WTC11 (cell line): ENCODE measurements around the gene LRRC23. TPM values are rescaled to one million over a fixed set of nuclear protein-coding genes. Genes with fewer than 3 reads are reported as not detected.
A peak's percentile ranks its signal among the peaks of the same experiment; 100 is the strongest.

Source experiments
- ATAC-seq: fragments of 200-7000 bp; cut with Tn5 transposase; 2 replicates; pipeline ENCODE4 v1.10.0; 2021; ENCODE audit warnings: mild to moderate bottlenecking, moderate library complexity
- CTCF ChIA-PET: fragments of 300-600 bp; sonication (Branson Sonifier 250); formaldehyde crosslinking; loops from one replicate; lab custom pipeline; 2021; ENCODE audit warnings: antibody characterized with exemption; lab: Charles Lee
- POLR2A ChIA-PET: fragments of 350-600 bp; sonication (Branson Sonifier 250); formaldehyde crosslinking; loops from one replicate; lab custom pipeline; 2021; ENCODE audit warnings: antibody characterized with exemption; lab: Charles Lee
- DNase-seq: peaks from one replicate; pipeline ENCODE4 v3.0.0; 2021; ENCODE audit warnings: low spot score
- H3K27ac Mint-ChIP-seq: 2 replicates; pipeline ENCODE4 v1.8.0; 2021; ENCODE audit warnings: mixed read lengths
- H3K27me3 Mint-ChIP-seq: 2 replicates; pipeline ENCODE4 v1.8.0; 2021; ENCODE audit warnings: low read depth, mild to moderate bottlenecking, moderate library complexity, mixed read lengths
- H3K36me3 Mint-ChIP-seq: 2 replicates; pipeline ENCODE4 v1.8.0; 2021; ENCODE audit warnings: mixed read lengths
- H3K4me1 Mint-ChIP-seq: 2 replicates; pipeline ENCODE4 v1.8.0; 2022; ENCODE audit warnings: mixed read lengths
- H3K4me3 Mint-ChIP-seq: 2 replicates; pipeline ENCODE4 v1.8.0; 2021; ENCODE audit warnings: mild to moderate bottlenecking, moderate library complexity, mixed read lengths
- H3K9me3 Mint-ChIP-seq: 2 replicates; pipeline ENCODE4 v1.8.0; 2021; ENCODE audit warnings: mixed read lengths
- ATF6 ChIP-seq: sonication (generic); formaldehyde crosslinking; IDR thresholded peaks from 2 replicates; pipeline ENCODE4 v1.8.1; 2023; ENCODE audit warnings: mild to moderate bottlenecking, missing genetic modification reagents
- CREM ChIP-seq: sonication (generic); formaldehyde crosslinking; IDR thresholded peaks from 2 replicates; pipeline ENCODE4 v1.8.1; 2022; ENCODE audit warnings: mild to moderate bottlenecking, missing genetic modification reagents, moderate library complexity
- CTCF ChIP-seq: fragments of 200-600 bp; IDR thresholded peaks from 2 replicates; pipeline ENCODE4 v1.8.0; 2022; ENCODE audit warnings: antibody characterized with exemption
- E2F1 ChIP-seq: sonication (generic); formaldehyde crosslinking; IDR thresholded peaks from 2 replicates; pipeline ENCODE4 v1.8.0; 2022; ENCODE audit warnings: mild to moderate bottlenecking, missing genetic modification reagents
- ELF4 ChIP-seq: sonication (generic); formaldehyde crosslinking; IDR thresholded peaks from 2 replicates; pipeline ENCODE4 v1.8.1; 2022; ENCODE audit warnings: low read depth, mild to moderate bottlenecking, moderate library complexity, missing genetic modification reagents
- ESRRA ChIP-seq: sonication (generic); formaldehyde crosslinking; IDR thresholded peaks from 2 replicates; pipeline ENCODE4 v1.8.1; 2022; ENCODE audit warnings: mild to moderate bottlenecking, missing genetic modification reagents, borderline replicate concordance
- KAT7 ChIP-seq: sonication (generic); formaldehyde crosslinking; IDR thresholded peaks from 2 replicates; pipeline ENCODE4 v1.8.1; 2023; ENCODE audit warnings: missing genetic modification reagents, mild to moderate bottlenecking, borderline replicate concordance
- MYBL2 ChIP-seq: sonication (generic); formaldehyde crosslinking; IDR thresholded peaks from 2 replicates; pipeline ENCODE4 v1.8.1; 2023; ENCODE audit warnings: mild to moderate bottlenecking, moderate library complexity, missing genetic modification reagents
- RELA ChIP-seq: sonication (generic); formaldehyde crosslinking; IDR thresholded peaks from 2 replicates; pipeline ENCODE4 v1.8.1; 2022; ENCODE audit warnings: missing genetic modification reagents, mild to moderate bottlenecking, borderline replicate concordance
- RORB ChIP-seq: fragments of 250-450 bp; sonication (Bioruptor Pico); IDR thresholded peaks from 2 replicates; pipeline ENCODE4 v1.9.0; 2021; ENCODE audit warnings: mild to moderate bottlenecking
- SMAD4 ChIP-seq: sonication (generic); formaldehyde crosslinking; IDR thresholded peaks from 2 replicates; pipeline ENCODE4 v1.8.0; 2022; ENCODE audit warnings: mild to moderate bottlenecking, missing genetic modification reagents
- SOX15 ChIP-seq: fragments of 250-450 bp; sonication (Bioruptor Pico); IDR thresholded peaks from 2 replicates; pipeline ENCODE4 v1.9.0; 2021; ENCODE audit warnings: mild to moderate bottlenecking
- ZNF121 ChIP-seq: sonication (generic); formaldehyde crosslinking; IDR thresholded peaks from 2 replicates; pipeline ENCODE4 v1.8.0; 2023; ENCODE audit warnings: missing genetic modification reagents
- ZNF396 ChIP-seq: fragments of 250-450 bp; sonication (Bioruptor Pico); IDR thresholded peaks from 2 replicates; pipeline ENCODE4 v1.8.0; 2021; ENCODE audit warnings: mild to moderate bottlenecking, moderate library complexity, borderline replicate concordance
- ZNF423 ChIP-seq: fragments of 250-450 bp; sonication (Bioruptor Pico); IDR thresholded peaks from 2 replicates; pipeline ENCODE4 v2.1.2; 2022; ENCODE audit warnings: mild to moderate bottlenecking, moderate library complexity
- ZNF532 ChIP-seq: fragments of 250-450 bp; sonication (Bioruptor Pico); IDR thresholded peaks from 2 replicates; pipeline ENCODE4 v1.9.0; 2021; ENCODE audit warnings: mild to moderate bottlenecking, borderline replicate concordance
- total RNA-seq: library from RNA; stranded (reverse); gene quantifications from 3 replicates; pipeline ENCODE4 v1.2.3, GENCODE V29; 2021
- TF ChIP-seq, protein P1 (sequence below): sonication (generic); formaldehyde crosslinking; IDR thresholded peaks from 2 replicates; pipeline ENCODE4 v1.8.1; 2023; ENCODE audit warnings: mild to moderate bottlenecking, missing genetic modification reagents, moderate library complexity
- TF ChIP-seq, protein P2 (sequence below): sonication (generic); formaldehyde crosslinking; IDR thresholded peaks from 2 replicates; pipeline ENCODE4 v1.8.0; 2022; ENCODE audit warnings: mild to moderate bottlenecking, missing genetic modification reagents
- TF ChIP-seq, protein P3 (sequence below): sonication (generic); formaldehyde crosslinking; IDR thresholded peaks from 2 replicates; pipeline ENCODE4 v1.8.1; 2022; ENCODE audit warnings: low read depth, mild to moderate bottlenecking, moderate library complexity, missing genetic modification reagents, borderline replicate concordance

LRRC23 gene
- total RNA-seq, 1 experiment from 2014 or later = 3.1 TPM

DNA sequence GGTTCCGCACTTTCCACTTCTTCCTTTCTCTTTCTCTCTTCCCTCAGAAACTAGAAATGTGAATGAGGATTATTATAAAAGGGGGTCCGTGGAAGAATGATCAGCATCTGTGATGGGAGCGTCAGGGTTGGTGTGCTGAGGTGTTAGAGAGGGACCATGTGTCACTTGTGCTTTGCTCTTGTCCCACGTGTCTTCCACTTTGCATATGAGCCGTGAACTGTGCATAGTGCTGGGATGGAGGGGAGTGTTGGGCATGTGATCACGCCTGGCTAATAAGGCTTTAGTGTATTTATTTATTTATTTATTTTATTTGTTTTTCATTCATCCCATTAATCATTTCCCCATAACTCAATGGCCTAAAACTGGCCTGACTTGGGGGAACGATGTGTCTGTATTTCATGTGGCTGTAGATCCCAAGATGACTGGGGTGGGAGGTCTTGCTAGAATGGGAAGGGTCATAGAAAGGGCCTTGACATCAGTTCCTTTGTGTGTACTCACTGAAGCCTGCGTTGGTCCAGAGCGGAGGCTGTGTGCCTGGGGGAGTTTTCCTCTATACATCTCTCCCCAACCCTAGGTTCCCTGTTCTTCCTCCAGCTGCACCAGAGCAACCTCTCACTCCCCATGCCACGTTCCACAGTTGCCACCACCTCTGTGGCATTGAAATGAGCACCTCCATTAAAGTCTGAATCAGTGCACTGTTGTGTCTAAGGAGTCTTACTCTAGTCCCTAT lies 18.5 kb downstream of the LRRC23 start:
- no peak for ATAC-seq
- peak overlapping the region; percentile 2; the same call in 1 of the 2 replicates for H3K27ac Mint-ChIP-seq
- peaks cover 43% of the 10 kb centered on the region for H3K4me1 Mint-ChIP-seq
- peaks cover 33% of the 10 kb centered on the region for H3K36me3 Mint-ChIP-seq
- H3K9me3 Mint-ChIP-seq = no peaks in the 10 kb centered on the region
- TF ChIP-seq, protein P1, sequence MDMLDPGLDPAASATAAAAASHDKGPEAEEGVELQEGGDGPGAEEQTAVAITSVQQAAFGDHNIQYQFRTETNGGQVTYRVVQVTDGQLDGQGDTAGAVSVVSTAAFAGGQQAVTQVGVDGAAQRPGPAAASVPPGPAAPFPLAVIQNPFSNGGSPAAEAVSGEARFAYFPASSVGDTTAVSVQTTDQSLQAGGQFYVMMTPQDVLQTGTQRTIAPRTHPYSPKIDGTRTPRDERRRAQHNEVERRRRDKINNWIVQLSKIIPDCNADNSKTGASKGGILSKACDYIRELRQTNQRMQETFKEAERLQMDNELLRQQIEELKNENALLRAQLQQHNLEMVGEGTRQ = no peak
- TF ChIP-seq, protein P2, sequence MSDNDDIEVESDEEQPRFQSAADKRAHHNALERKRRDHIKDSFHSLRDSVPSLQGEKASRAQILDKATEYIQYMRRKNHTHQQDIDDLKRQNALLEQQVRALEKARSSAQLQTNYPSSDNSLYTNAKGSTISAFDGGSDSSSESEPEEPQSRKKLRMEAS (CRISPR knock-in tag) = no peak
- TF ChIP-seq ELF4 (CRISPR knock-in tag) (no peak), ESRRA (no peak), E2F1 (CRISPR knock-in tag) (no peak)
- TF ChIP-seq, all 79 proteins: peak for 0
- ChIA-PET POLR2A (interaction anchor here (3.9 to 4.2 kb wide), 2 partner anchors 21 to 51 kb away, joined by 33 to 66 read pairs; partner anchors contain the start of genes C12orf57, RNU7-1 and SPSB2), CTCF (interaction anchor here (1.0 to 7.0 kb wide), 8 partner anchors 10 to 56 kb away, joined by 4 to 93 read pairs (median 44); partner anchors contain the start of genes C12orf57, LRRC23, RNU7-1 and SPSB2)
- Mint-ChIP-seq H3K4me3 (no peak overlapping the region), H3K27me3 (no peaks in the 10 kb centered on the region)
- DNase-seq = no peak

GRCh38 chr12:6923851-6924250 lies 19.2 kb downstream of the LRRC23 start:
- H3K9me3 Mint-ChIP-seq = no peaks in the 10 kb centered on the region
- ChIA-PET CTCF (interaction anchor here (0.8 to 7.0 kb wide), 10 partner anchors 12 to 184 kb away, joined by 4 to 93 read pairs (median 33); partner anchors contain the start of genes C12orf57, LRRC23, RNU7-1 and SPSB2), POLR2A (interaction anchor here (3.6 to 4.2 kb wide), 3 partner anchors 21 to 52 kb away, joined by 13 to 66 read pairs (median 33); partner anchors contain the start of genes C12orf57, RNU7-1 and SPSB2)
- peak overlapping the region; percentile 23; the same call in 1 of the 2 replicates for H3K27ac Mint-ChIP-seq
- TF ChIP-seq SOX15 (CRISPR knock-in tag) (no peak), SMAD4 (CRISPR knock-in tag) (no peak), CREM (CRISPR knock-in tag) (no peak), MYBL2 (CRISPR knock-in tag) (no peak), ZNF532 (no peak), RELA (no peak), CTCF (no peak), KAT7 (no peak), ZNF121 (no peak), ATF6 (CRISPR knock-in tag) (no peak), ZNF396 (CRISPR knock-in tag) (no peak), RORB (CRISPR knock-in tag) (no peak), ZNF423 (CRISPR knock-in tag) (no peak)
- TF ChIP-seq, protein P3, sequence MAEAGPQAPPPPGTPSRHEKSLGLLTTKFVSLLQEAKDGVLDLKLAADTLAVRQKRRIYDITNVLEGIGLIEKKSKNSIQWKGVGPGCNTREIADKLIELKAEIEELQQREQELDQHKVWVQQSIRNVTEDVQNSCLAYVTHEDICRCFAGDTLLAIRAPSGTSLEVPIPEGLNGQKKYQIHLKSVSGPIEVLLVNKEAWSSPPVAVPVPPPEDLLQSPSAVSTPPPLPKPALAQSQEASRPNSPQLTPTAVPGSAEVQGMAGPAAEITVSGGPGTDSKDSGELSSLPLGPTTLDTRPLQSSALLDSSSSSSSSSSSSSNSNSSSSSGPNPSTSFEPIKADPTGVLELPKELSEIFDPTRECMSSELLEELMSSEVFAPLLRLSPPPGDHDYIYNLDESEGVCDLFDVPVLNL = no peak
- peaks cover 33% of the 10 kb centered on the region for H3K36me3 Mint-ChIP-seq
- DNase-seq (no peak), ATAC-seq (no peak)
- H3K4me1 Mint-ChIP-seq = peaks cover 46% of the 10 kb centered on the region
- no peak overlapping the region for H3K4me3 Mint-ChIP-seq
- H3K27me3 Mint-ChIP-seq = no peaks in the 10 kb centered on the region
